DMS 273 (cell line): ENCODE data around the gene HECTD1.
"Not testable (repeated sequence)": the region's sequence is repeated elsewhere in the genome, so short reads cannot be mapped to it uniquely, and the experiment has no call there.

Experiments used
- DNase-seq: peaks from one replicate; lab custom pipeline; 2025; ENCODE audit not compliant: unreplicated experiment; lab: John Stamatoyannopoulos, UW

The HECTD1 gene

GRCh38 chr14:31093884-31094839 is 113.4 kb downstream of the HECTD1 start:
- DNase-seq: not testable (repeated sequence)

- DNase-seq: no peak
Observed at GRCh38 chr14:31092160-31092708, 115.4 kb downstream of the HECTD1 start.

GRCh38 chr14:31090883-31091764 is 116.5 kb downstream of the HECTD1 start:
- DNase-seq: peak; percentile 79

DNA sequence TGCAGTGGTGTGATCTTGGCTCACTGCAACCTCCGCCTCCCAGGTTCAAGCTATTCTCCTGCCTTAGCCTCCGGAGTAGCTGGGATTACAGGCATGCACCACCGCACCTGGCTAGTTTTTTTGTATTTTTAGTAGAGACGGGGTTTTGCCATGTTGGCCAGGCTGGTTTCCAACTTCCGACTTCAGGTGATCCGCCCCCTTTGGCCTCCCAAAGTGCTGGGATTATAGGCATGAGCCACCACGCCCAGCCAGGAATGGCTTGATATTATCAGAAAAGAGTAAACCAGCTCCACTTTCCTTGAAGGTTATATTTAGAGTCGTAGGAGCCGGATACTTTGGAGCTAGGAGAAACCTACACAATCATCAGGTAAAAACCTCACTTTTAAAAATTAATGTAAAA is 121.1 kb downstream of the HECTD1 start:
- not testable (repeated sequence) for DNase-seq

DNA sequence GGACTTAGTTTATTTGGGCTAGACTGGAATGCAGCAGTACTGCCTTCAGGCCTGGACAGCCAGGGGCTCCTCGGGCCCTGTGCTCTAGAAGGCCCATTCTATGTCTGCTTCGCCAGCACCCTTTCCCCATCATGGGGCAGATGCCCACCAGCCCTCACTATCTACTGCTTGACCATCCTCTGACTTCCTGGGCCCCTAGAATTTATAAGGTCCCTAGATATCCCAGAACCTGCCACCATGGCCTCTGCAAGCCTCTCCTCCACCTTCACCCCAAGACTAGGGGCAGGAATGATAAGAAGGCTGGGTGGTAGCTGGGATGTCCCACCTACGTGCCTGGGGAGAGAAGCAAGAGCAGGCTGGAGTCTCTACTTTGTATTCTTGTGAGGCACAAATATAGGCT is 122.6 kb downstream of the HECTD1 start:
- no peak for DNase-seq

DNA sequence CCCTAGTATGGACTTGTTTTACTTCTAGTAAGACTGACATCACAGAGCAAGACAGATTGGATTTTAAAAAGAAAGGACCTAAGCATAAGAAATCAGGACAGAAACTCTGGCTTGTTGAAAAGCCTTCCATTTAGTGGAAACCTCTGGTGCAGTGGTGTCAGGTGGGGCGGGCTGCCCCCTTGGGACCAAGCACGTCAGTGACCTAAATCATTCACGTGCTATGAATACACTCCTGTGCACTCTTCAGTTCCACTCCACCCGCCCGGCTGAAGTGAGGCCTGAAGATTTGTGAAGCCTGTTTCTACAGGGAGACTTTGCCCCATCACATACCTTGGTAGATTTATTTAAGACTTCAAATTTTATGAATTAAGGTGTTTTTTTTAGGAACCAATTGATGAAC is 123.2 kb downstream of the HECTD1 start:
- DNase-seq: no peak

DNA sequence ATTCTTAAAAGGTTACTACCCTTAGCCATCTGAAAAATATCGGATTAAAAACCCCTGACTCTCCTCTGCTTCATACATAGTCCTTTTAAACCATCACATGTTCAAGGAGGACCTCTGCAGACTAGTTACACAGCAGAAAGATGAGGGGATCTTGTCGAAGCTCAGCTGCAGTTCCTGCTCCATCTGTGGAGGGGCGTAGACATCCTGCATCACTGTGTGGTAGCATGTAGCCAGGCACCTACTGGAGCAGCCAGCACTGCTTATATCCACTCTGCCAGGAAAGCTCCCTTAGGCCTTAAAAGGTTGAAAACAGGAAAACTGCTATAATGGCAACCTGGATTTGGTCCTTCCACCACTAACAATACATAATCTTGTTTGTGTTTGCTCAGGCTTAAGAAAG is 123.8 kb downstream of the HECTD1 start:
- no peak for DNase-seq

DNA sequence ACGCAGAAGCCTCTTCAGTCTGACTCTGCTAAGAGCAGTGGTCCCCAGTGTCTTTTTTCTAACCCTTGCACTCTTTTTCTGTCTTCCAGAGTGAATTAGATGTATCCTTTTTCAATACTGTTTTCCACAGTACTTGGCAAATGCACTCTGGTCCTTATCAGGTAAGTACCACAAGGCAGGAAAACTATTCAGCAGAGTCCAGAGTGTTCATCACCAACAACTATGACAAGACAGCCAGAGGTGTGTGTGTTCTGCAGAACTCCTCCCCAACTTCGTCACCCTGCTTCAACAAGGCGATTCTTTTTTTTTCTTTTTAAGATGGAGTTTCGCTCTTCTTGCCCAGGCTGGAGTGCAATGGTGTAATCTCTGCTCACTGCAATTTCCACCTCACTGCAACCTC is 127.1 kb downstream of the HECTD1 start:
- no peak for DNase-seq

DNA sequence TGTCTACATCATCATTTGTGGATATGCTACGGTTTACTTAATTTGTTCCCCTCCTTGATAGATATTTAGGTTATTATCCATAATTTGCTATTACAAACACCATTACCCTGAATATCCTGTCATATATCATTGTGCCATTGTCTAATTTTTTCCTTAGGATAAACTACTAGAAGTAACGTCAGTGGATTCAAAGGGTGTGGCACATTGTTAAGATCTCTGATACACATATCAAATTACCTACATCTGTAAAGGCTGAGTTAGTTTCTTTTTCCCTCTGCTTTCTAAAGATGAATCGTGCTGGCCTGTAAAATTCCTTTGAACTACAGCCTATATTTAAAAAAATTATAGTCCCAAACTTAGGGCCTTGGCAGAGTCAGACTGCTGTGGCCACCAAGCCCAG is 127.5 kb downstream of the HECTD1 start:
- no peak for DNase-seq

DNA sequence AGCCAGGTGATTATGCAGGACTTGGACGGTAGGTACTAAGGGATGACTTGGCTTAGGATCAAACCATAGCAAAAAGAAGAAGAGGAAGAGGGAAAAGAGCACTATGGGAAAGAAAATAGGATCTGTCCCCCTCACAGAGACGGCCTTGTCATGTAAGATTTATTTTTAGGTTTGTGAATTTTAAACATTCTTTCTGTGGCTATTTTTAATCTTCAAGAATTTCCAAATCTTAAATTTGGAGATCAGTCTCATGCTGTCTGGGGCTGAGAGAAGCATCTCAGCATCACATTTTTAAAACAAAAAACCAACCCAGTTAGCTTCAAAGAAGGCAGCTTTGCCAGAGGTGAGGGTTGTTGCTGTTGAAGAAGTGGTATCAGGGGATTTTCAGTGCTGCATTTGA is 128.8 kb downstream of the HECTD1 start:
- no peak for DNase-seq

DNA sequence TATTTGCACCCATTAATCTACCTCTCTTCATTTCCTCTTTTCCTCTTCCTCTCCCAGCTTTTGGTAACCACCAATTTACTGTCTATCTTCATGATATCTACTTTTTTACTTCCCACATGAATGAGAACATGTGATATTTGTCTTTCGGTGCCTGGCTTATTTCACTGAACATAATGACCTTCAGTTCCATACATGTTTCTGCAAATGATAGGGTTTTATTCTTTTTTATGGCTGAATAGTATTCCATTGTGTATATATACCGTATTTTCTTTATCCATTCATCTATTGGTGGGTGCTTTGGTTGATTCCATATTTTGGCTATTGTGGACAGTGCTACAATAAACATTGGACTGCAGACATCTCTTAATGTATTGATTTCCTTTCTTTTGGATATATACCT is 132.4 kb downstream of the HECTD1 start:
- no peak for DNase-seq

DNA sequence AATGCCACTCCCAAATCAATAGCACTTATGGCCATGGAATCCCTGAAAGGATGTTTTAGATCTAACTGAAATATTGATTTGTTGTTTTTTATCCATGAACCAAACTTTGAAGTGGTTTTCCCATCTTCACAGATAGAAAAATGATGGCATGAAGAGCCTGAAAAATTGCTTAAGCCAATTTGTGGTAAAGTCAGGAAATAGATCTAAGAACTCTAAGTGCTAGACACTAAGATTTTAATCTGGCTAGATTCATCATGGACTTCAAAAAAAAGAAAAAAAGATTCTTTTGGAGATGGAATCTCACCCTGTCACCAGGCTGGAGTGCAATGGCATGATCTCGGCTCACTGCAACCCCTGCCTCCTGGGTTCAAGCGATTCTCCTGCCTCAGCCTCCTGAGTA is 136.4 kb downstream of the HECTD1 start:
- no peak for DNase-seq

GRCh38 chr14:31070431-31070830 is 137.2 kb downstream of the HECTD1 start:
- DNase-seq: no peak

DNA sequence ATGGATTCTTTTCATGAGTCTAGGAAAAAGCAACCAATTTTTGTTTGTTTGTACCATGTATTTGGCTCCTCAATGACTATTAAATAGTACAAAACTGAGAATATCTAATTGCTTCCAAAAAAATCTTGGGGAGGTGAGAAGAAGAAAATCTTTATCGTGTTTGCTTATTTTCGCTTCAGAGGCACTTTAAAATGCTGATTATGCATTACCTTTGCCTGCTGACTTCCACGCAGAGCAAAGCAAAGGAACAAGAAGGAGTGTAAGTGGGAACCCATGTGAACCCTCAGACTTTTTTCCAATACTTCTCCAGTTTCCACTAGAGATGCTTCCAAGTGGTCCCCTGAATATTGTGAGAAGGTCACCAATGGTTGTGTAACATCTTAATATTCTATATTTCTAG is 138.2 kb downstream of the HECTD1 start:
- DNase-seq: no peak

- no peak for DNase-seq
Observed at GRCh38 chr14:31068235-31068634, 139.4 kb downstream of the HECTD1 start.

- DNase-seq: not testable (repeated sequence)
Observed at GRCh38 chr14:31062908-31063307, 144.7 kb downstream of the HECTD1 start.

DNA sequence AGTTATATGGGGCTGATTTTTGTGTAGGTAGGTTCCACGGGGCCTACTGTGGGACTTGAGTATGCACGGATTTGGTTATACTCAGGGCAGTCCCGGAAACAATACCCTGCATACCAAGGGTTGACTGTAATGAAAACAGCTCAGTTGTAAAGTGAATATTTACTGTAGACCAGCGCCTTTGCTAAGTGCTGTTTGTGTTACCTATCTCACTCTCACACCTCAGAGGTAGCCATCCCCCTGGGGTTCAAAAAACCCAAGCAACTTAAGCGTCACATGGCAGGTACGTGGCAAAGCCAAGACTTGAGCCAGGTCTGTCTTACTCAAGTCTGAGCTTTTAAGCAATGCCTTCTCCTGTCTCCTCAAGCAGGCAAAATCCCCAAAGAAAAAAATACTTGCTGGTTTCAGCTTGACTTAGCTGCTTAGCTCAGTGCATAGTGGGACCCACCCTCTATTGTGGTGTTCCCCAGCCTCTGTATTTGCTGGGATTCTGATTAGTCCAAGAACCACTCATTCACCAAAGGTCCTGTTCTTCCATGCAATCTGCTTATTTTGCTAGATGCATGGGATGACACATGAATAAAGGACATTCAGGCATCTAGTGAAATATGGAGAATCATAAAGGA is 147.2 kb downstream of the HECTD1 start:
- no peak for DNase-seq

GRCh38 chr14:31059152-31059924 is 148.3 kb downstream of the HECTD1 start:
- DNase-seq: peak; percentile 79

GRCh38 chr14:31057701-31058364 is 149.8 kb downstream of the HECTD1 start:
- DNase-seq: peak; percentile 39

GRCh38 chr14:31057035-31057434 is 150.6 kb downstream of the HECTD1 start:
- DNase-seq: no peak
